HL-60/S4 treated with retinoic acid at 250 ng/mL for 4 days and 3 days (cell line): ENCODE measurements around the gene HECTD4.

ENCODE experiments used
- in situ Hi-C: fragments of 300-500 bp; cut with MboI; formaldehyde crosslinking; loops from 2 replicates; pipeline ENCODE4 v1.7.0; 2022; ENCODE audit warnings: low sequenced_read_pairs

The HECTD4 gene

GRCh38 chr12:112406519-112407488 is 24.6 kb upstream of the HECTD4 start:
- in situ Hi-C loops: no loop called here

GRCh38 chr12:112401903-112402498 is 19.8 kb upstream of the HECTD4 start:
- in situ Hi-C loops: no loop called here

GRCh38 chr12:112401054-112401453 is 18.8 kb upstream of the HECTD4 start:
- in situ Hi-C loops: no loop called here

GRCh38 chr12:112393328-112393727 is 11.1 kb upstream of the HECTD4 start:
- in situ Hi-C loops: no loop called here

- in situ Hi-C loops: loop anchor here (10.0 kb wide), 2 partner anchors 435 to 565 kb away; no protein-coding TSS in a partner anchor
These were observed 7.9 kb upstream of the HECTD4 start for GRCh38 chr12:112389922-112390654.

- in situ Hi-C loops: loop anchor here (10.0 kb wide), 2 partner anchors 434 to 564 kb away; no protein-coding TSS in a partner anchor
These were observed 7.0 kb upstream of the HECTD4 start for GRCh38 chr12:112389228-112389627.

- in situ Hi-C loops: loop anchor here (10.0 kb wide), 2 partner anchors 432 to 562 kb away; no protein-coding TSS in a partner anchor
These were observed 4.5 kb upstream of the HECTD4 start for GRCh38 chr12:112386726-112387125.

- in situ Hi-C loops: loop anchor here (10.0 kb wide), 2 partner anchors 428 to 558 kb away; no protein-coding TSS in a partner anchor
These were observed 635 bp upstream of the HECTD4 start for GRCh38 chr12:112382866-112383265.

GRCh38 chr12:112381406-112381882 is 787 bp downstream of the HECTD4 start:
- in situ Hi-C loops: loop anchor here (10.0 kb wide), 2 partner anchors 427 to 557 kb away; no protein-coding TSS in a partner anchor

- in situ Hi-C loops: loop anchor here (10.0 kb wide), 2 partner anchors 426 to 556 kb away; no protein-coding TSS in a partner anchor
These were observed 1.4 kb downstream of the HECTD4 start for GRCh38 chr12:112380663-112381405.

GRCh38 chr12:112375105-112375504 is 7.1 kb downstream of the HECTD4 start:
- in situ Hi-C loops: no loop called here

GRCh38 chr12:112374166-112374740 is 8.0 kb downstream of the HECTD4 start:
- in situ Hi-C loops: no loop called here

GRCh38 chr12:112370868-112371510 is 11.2 kb downstream of the HECTD4 start:
- in situ Hi-C loops: no loop called here

GRCh38 chr12:112370199-112370598 is 12.0 kb downstream of the HECTD4 start:
- in situ Hi-C loops: no loop called here

- in situ Hi-C loops: no loop called here
These were observed 13.4 kb downstream of the HECTD4 start for GRCh38 chr12:112368856-112369255.

GRCh38 chr12:112367965-112368364 is 14.3 kb downstream of the HECTD4 start:
- in situ Hi-C loops: no loop called here

GRCh38 chr12:112362310-112362709 is 19.9 kb downstream of the HECTD4 start:
- in situ Hi-C loops: no loop called here

GRCh38 chr12:112361271-112361670 is 21.0 kb downstream of the HECTD4 start:
- in situ Hi-C loops: no loop called here

- in situ Hi-C loops: no loop called here
These were observed 22.9 kb downstream of the HECTD4 start for GRCh38 chr12:112359290-112359689.
